H1 (cell line): ENCODE measurements around the gene FBXW5. TPM values are rescaled to one million over a fixed set of nuclear protein-coding genes. Genes with fewer than 3 reads are reported as not detected.

ENCODE experiments used
- CTCF ChIA-PET: fragments of 300-600 bp; sonication (Branson Sonifier 250); formaldehyde crosslinking; loops from one replicate; lab custom pipeline; 2021; ENCODE audit not compliant: partially characterized antibody; lab: Charles Lee
- POLR2A ChIA-PET: fragments of 300-600 bp; sonication (Branson Sonifier 250); formaldehyde crosslinking; loops from one replicate; lab custom pipeline; 2021; ENCODE audit warnings: inconsistent platforms; ENCODE audit not compliant: partially characterized antibody; lab: Charles Lee
- DNase-seq, 2 experiments: peaks; one replicate each; pipeline versions ENCODE4 v3.0.0 to v3.0.0-alpha.2; 2010 to 2022; ENCODE audit warnings: low spot score in 2 of 2, low read depth in 1 of 2, mixed read lengths in 1 of 2
- FAIRE-seq: peaks from 2 replicates; lab custom pipeline; 2011; peaks lifted over from hg19 to GRCh38; lab: Jason Lieb, UNC
- H2AFZ ChIP-seq: 2 replicates; pipeline ENCODE4 v1.8.1; 2012; ENCODE audit warnings: low read length, inconsistent platforms
- H2AK5ac ChIP-seq: 2 replicates; pipeline ENCODE4 v1.6.1; 2013; ENCODE audit warnings: low read depth, low read length
- H2BK120ac ChIP-seq: replicated peaks from 2 replicates; pipeline ENCODE3; 2013; ENCODE audit warnings: low read depth, low read length, inconsistent platforms
- H2BK12ac ChIP-seq: 2 replicates; pipeline ENCODE4 v1.6.1; 2013; ENCODE audit warnings: low read depth, low read length
- H2BK15ac ChIP-seq: 2 replicates; pipeline ENCODE4 v1.6.1; 2013; ENCODE audit warnings: low read length
- H2BK20ac ChIP-seq: 2 replicates; pipeline ENCODE4 v1.6.1; 2013; ENCODE audit warnings: low read length
- H2BK5ac ChIP-seq: 2 replicates; pipeline ENCODE4 v1.6.1; 2013; ENCODE audit warnings: low read depth, low read length
- H3K14ac ChIP-seq: 2 replicates; pipeline ENCODE4 v1.6.1; 2013; ENCODE audit warnings: inconsistent platforms; ENCODE audit not compliant: insufficient read length
- H3K18ac ChIP-seq: 2 replicates; pipeline ENCODE4 v1.6.1; 2013; ENCODE audit warnings: low read length; ENCODE audit errors: extremely low read depth
- H3K23ac ChIP-seq: 2 replicates; pipeline ENCODE4 v1.6.1; 2013; ENCODE audit warnings: inconsistent platforms; ENCODE audit not compliant: insufficient read length
- H3K23me2 ChIP-seq: 2 replicates; pipeline ENCODE4 v1.6.1; 2013; ENCODE audit warnings: low read depth, low read length
- H3K27ac ChIP-seq: 2 replicates; pipeline ENCODE4 v1.6.1; 2011; ENCODE audit warnings: low read depth, low read length, inconsistent platforms
- H3K27me3 ChIP-seq, 4 experiments: replicated peaks in 1 of 4; 1 replicate in 1 of 4; 2 replicates in 3 of 4; pipeline versions ENCODE4 v1.6.1 to v1.8.1; 2011 to 2013; ENCODE audit warnings: low read length in 3 of 4, mild to moderate bottlenecking in 3 of 4, inconsistent platforms in 2 of 4, mixed read lengths in 2 of 4, moderate library complexity in 1 of 4; ENCODE audit not compliant: control insufficient read depth in 3 of 4, insufficient read depth in 3 of 4; ENCODE audit errors: extremely low read depth in 1 of 4
- H3K36me3 ChIP-seq, 4 experiments: 2 replicates each; pipeline versions ENCODE4 v1.6.1 to v1.8.1; 2011 to 2013; ENCODE audit warnings: mild to moderate bottlenecking in 4 of 4, low read length in 3 of 4, moderate library complexity in 2 of 4, control low read depth in 1 of 4, inconsistent platforms in 1 of 4; ENCODE audit not compliant: insufficient read depth in 4 of 4, control insufficient read depth in 2 of 4
- H3K4ac ChIP-seq: replicated peaks from 2 replicates; pipeline ENCODE3; 2013; ENCODE audit warnings: low read length, low read depth, mixed read lengths, inconsistent platforms; ENCODE audit not compliant: insufficient read length
- H3K4me1 ChIP-seq, 4 experiments: replicated peaks in 1 of 4; 1 replicate in 1 of 4; 2 replicates in 3 of 4; pipeline versions ENCODE4 v1.6.1 to v1.8.1; 2011 to 2013; ENCODE audit warnings: low read length in 3 of 4, inconsistent platforms in 2 of 4, mixed read lengths in 1 of 4; ENCODE audit not compliant: insufficient read depth in 4 of 4, control insufficient read depth in 3 of 4
- H3K4me2 ChIP-seq, 2 experiments: 2 replicates each; pipeline versions ENCODE4 v1.6.1 to v1.8.1; 2011 to 2013; ENCODE audit warnings: low read depth in 2 of 2, low read length in 2 of 2, control low read depth in 1 of 2, inconsistent platforms in 1 of 2, mild to moderate bottlenecking in 1 of 2; ENCODE audit not compliant: insufficient read depth in 1 of 2
- H3K4me3 ChIP-seq, 4 experiments: fragments of 200-600, 300-600 bp in 1 of 4; sonication (generic), shearing (Covaris generic), sonication (Bioruptor Twin) in 1 of 4; 2 replicates each; pipeline versions ENCODE4 v1.5.1 to v1.8.1; 2011 to 2016; ENCODE audit warnings: low read length in 4 of 4, low read depth in 3 of 4, control low read depth in 2 of 4, inconsistent platforms in 2 of 4, mild to moderate bottlenecking in 2 of 4, mixed read lengths in 1 of 4, moderate library complexity in 1 of 4; ENCODE audit not compliant: insufficient read depth in 2 of 4; ENCODE audit errors: extremely low read depth in 1 of 4
- H3K56ac ChIP-seq: replicated peaks from 2 replicates; pipeline ENCODE3; 2013; ENCODE audit warnings: low read depth, mild to moderate bottlenecking, mixed read lengths, low read length, inconsistent platforms; ENCODE audit not compliant: insufficient read length
- H3K79me1 ChIP-seq: 2 replicates; pipeline ENCODE4 v1.6.1; 2013; ENCODE audit warnings: low read depth, low read length, control low read depth
- H3K79me2 ChIP-seq, 2 experiments: 2 replicates each; pipeline versions ENCODE4 v1.6.1 to v1.8.1; 2012 to 2013; ENCODE audit warnings: low read length in 2 of 2, mild to moderate bottlenecking in 2 of 2, inconsistent platforms in 1 of 2; ENCODE audit not compliant: insufficient read depth in 2 of 2, control insufficient read depth in 1 of 2
- H3K9ac ChIP-seq, 4 experiments: replicated peaks in 1 of 4; 1 replicate in 1 of 4; 2 replicates in 3 of 4; pipeline versions ENCODE4 v1.6.1 to v1.8.1; 2011 to 2013; ENCODE audit warnings: low read depth in 3 of 4, low read length in 3 of 4, control low read depth in 2 of 4, mild to moderate bottlenecking in 2 of 4, moderate library complexity in 2 of 4, inconsistent platforms in 1 of 4; ENCODE audit errors: extremely low read depth in 1 of 4
- H3K9me3 ChIP-seq, 2 experiments: 2 replicates each; pipeline versions ENCODE4 v1.6.1 to v1.8.1; 2012 to 2013; ENCODE audit warnings: mild to moderate bottlenecking in 2 of 2, moderate library complexity in 2 of 2, control low read depth in 1 of 2, inconsistent platforms in 1 of 2, low read depth in 1 of 2, low read length in 1 of 2, mixed read lengths in 1 of 2; ENCODE audit not compliant: insufficient read depth in 2 of 2
- H4K20me1 ChIP-seq, 2 experiments: replicated peaks in 1 of 2; 2 replicates each; pipeline versions ENCODE3 to v1.8.1; 2011 to 2013; ENCODE audit warnings: inconsistent platforms in 2 of 2, low read length in 2 of 2, mild to moderate bottlenecking in 1 of 2; ENCODE audit not compliant: insufficient read depth in 2 of 2, control insufficient read depth in 1 of 2
- H4K5ac ChIP-seq: 2 replicates; pipeline ENCODE4 v1.6.1; 2013; ENCODE audit warnings: low read length, low read depth, mixed read lengths, inconsistent platforms; ENCODE audit not compliant: insufficient read length
- H4K8ac ChIP-seq: 2 replicates; pipeline ENCODE4 v1.8.0; 2013; ENCODE audit warnings: mild to moderate bottlenecking, moderate library complexity, low read length, inconsistent platforms; ENCODE audit not compliant: insufficient read depth; ENCODE audit errors: extremely low read depth
- H4K91ac ChIP-seq: replicated peaks from 2 replicates; pipeline ENCODE3; 2013; ENCODE audit warnings: low read length, mixed read lengths, inconsistent platforms; ENCODE audit not compliant: insufficient read length
- CHD1 ChIP-seq: IDR thresholded peaks from 2 replicates; pipeline ENCODE4 v1.6.1; 2012; ENCODE audit warnings: low read depth, low read length, improper control_type of control experiment
- SAP30 ChIP-seq: fragments of 300-600 bp; sonication (generic); IDR thresholded peaks from 2 replicates; pipeline ENCODE4 v1.7.1; 2012; ENCODE audit warnings: low read length, moderate library complexity, mild to moderate bottlenecking, inconsistent platforms; ENCODE audit not compliant: insufficient read depth, insufficient replicate concordance
- WGBS, 2 experiments: shearing (Covaris generic) in 1 of 2; methylation state at CpG; one replicate each; pipeline versions ENCODE4 v1.1.6 to v1.1.7; 2013 to 2015; ENCODE audit warnings: low lambda C conversion rate in 2 of 2, mixed read lengths in 2 of 2, inconsistent platforms in 1 of 2, low coverage in 1 of 2, missing lambda C conversion rate in 1 of 2; ENCODE audit not compliant: insufficient replicate concordance in 2 of 2, insufficient coverage in 1 of 2, insufficient read length in 1 of 2; ENCODE audit errors: extremely low coverage in 1 of 2, missing lambda C conversion rate in 1 of 2; 5-methylcytosine and 5-hydroxymethylcytosine counted together
- polyA plus RNA-seq, 7 experiments: library from polyadenylated mRNA; depleted of rRNA in 3 of 7; stranded (reverse) in 5 of 7; unstranded in 2 of 7; fragments of >200 nt in 5 of 7; fragments of 200-250 nt in 2 of 7; gene quantifications; 1 replicate in 5 of 7; 2 replicates in 1 of 7; 4 replicates in 1 of 7; pipeline versions ENCODE4 v1.2.1 to v1.2.3, GENCODE V29; 2011 to 2013; ENCODE audit warnings: missing spikeins in 2 of 7, mixed read lengths in 2 of 7
- total RNA-seq: library from RNA; stranded (reverse); fragmentation: NEBNext Ultra II Directional; extraction: Animal tissue kit (Norgen Biotek cat#: 25700); gene quantifications from 2 replicates; pipeline ENCODE4 v1.2.1, GENCODE V29; 2021

The FBXW5 gene
- total and polyA plus RNA-seq, 2 of the 8 experiments (the other 6 are each of a cell fraction or from before 2014, with no cell fraction given): 49.0 to 71.0 TPM

DNA sequence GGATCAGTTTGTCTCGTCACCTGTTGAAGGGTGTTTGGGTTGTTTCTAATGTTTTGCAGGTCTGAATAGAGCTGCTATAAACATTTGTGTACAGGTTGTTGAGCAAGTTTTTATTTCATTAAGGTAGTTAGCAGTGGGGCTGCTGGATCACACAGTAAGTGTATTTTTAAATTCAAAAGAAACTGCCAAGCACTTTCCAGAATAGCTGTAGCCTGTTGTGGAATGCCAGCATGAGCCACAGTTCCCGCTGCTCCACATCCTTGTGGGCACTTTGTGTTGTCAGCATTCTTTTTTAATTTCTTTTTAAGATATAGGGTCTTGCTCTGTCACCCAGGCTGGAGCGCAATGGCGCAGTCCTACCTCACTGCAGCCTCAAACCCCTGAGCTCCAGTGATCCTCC lies 14.5 kb downstream of the FBXW5 start:
- Histone ChIP-seq H2BK120ac (no peak overlapping the region), H3K27ac (no peak overlapping the region), H4K5ac (no peak overlapping the region), H2BK20ac (no peak overlapping the region), H2BK5ac (no peak overlapping the region), H3K4ac (no peak overlapping the region), H3K56ac (no peak overlapping the region), H3K4me3 (no peak overlapping the region), H3K79me1 (no peaks in the 10 kb centered on the region; the same call in 1 of the 2 replicates), H3K23ac (no peak overlapping the region), H3K27me3 (no peaks in the 10 kb centered on the region), H3K9ac (no peak overlapping the region), H2BK15ac (no peak overlapping the region), H2BK12ac (no peak overlapping the region), H3K23me2 (no peaks in the 10 kb centered on the region), H4K20me1 (peaks cover 0 to 12% of the 10 kb centered on the region in 2 experiments), H4K8ac (no peak overlapping the region), H3K4me1 (peaks cover 0 to 6% (median 0%) of the 10 kb centered on the region in 4 experiments; a peak in 2 of 7 replicates), H3K9me3 (no peaks in the 10 kb centered on the region; a peak in 1 of 4 replicates), H3K36me3 (peaks cover 2 to 19% (median 13%) of the 10 kb centered on the region in 4 experiments; a peak in 7 of 8 replicates), H3K79me2 (no peaks in the 10 kb centered on the region; a peak in 1 of 4 replicates), H3K18ac (no peak overlapping the region), H2AK5ac (no peak overlapping the region), H3K4me2 (no peak overlapping the region), H4K91ac (no peak overlapping the region), H3K14ac (no peak overlapping the region), H2AFZ (no peak overlapping the region)
- WGBS, 2 experiments: 95% methylated on average over 4 of the region's 4 CpGs; no CpG with 5 or more reads in 1 of the 2 experiments
- DNase-seq (no peak), FAIRE-seq (no peak)
- ChIA-PET CTCF (interaction anchor here (0.6 to 1.3 kb wide), 3 partner anchors 10 to 973 kb away, joined by 3 to 4 read pairs (median 4); no protein-coding TSS in a partner anchor), POLR2A (interaction anchor here (0.7 to 1.2 kb wide), 3 partner anchors 10 to 211 kb away, joined by 3 to 4 read pairs (median 3); no protein-coding TSS in a partner anchor)
- TF ChIP-seq SAP30 (no peak), CHD1 (no peak)
